Measurements from ENCODE around the gene PSMB1.

PSMB1 gene
- total RNA-seq: 74.9 to 126 (median 107) reads per million in 17 experiments

- DNase-seq: peak; percentile 95 to 98 (median 97)
These were observed at the start of gene PSMB1 for GRCh38 chr6:170552765-170553533. Gene PSMB1 (minus strand): TSS chr6:170553307. CDS start chr6:170553242, 65 bp downstream.

DNA sequence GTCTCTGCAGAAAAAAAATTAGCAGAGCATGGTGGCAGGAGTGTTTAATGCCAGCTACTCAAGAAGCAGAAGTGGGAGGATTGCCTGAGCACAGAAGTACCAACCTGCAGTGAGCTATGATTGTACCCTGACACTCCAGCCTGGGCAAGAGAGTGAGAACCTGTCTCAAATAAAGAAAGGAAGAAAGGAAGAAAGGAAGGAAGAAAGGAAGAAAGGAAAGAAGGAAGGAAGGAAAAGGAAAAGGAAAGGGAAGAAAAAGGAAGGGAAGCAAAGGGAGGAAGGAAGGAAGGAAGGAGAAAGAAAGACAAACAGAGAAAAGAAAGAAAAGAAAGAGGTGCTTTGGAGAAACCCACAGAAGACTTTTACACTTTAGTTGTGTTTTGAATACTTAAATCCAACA, 44.2 kb upstream of the PSMB1 start:
- no peak for DNase-seq

GRCh38 chr6:170596426-170596825, 43.3 kb upstream of the PSMB1 start:
- DNase-seq: no peak

DNA sequence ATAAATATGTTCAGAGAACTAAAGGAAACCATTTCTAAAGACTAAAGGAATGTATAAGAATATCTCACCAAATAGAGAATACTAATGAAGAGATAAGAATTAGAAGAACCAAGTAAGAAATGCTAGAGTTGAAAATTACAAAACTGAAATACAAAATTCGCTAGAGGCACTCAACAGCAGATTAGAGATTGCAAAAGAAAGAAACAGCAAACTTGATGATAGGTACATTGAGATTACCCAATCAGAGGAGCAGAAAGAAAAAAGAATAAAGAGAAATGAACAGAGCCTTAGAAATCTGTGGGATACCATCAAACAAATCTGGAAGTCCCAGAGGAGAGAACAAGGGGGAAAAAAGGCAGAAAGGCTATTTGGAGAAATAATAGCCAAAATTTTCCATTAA, 37.6 kb upstream of the PSMB1 start:
- no peak for DNase-seq

GRCh38 chr6:170584954-170585498, 31.9 kb upstream of the PSMB1 start:
- peak in 1 of 4 experiments; percentile 2 for DNase-seq

DNA sequence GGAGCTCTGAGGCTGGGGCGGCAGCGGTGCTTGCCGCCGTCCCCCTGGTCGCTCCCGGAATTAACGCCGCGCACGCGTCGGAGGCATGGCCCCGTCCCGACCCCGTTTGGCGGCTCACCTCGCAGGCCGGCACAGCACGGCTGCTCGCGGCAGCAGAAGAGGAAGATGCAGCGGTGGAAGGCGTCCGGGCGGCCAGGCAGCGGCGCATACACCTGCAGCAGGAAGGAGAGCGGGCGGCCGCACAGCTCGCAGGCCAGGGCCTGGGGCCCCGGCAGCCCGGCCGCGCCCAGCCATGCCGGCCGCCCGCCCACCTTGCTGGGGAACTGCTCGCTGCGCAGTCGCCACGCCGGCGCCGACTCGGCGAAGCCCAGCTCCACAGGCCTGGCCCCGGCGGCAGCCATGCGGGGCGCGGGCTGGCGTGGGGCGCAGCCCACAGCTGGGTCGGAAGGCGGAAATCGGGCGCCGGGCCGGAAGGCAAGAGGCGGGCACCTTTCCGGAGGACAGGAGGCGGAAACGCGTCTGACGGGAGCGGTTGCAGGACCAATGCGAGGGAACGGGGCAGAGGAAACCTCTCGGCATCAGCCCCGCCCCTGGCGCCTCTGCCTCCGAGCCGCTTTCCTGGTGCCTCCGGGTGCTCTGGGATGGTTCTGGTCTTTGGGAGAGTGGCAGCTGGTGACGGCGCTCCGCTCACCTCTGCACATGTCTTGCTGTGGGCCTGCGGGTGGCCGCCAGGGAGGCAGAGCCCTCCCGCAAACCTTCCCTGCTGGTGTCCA, 31.3 kb upstream of the PSMB1 start, which contains the start of gene PDCD2:
Gene PDCD2, minus strand, starts transcription at position 457 of the 773 bp plus-strand sequence. Its CDS starts 56 bp downstream, at position 401.
- DNase-seq: peak; percentile 93 to 97 (median 97)

DNA sequence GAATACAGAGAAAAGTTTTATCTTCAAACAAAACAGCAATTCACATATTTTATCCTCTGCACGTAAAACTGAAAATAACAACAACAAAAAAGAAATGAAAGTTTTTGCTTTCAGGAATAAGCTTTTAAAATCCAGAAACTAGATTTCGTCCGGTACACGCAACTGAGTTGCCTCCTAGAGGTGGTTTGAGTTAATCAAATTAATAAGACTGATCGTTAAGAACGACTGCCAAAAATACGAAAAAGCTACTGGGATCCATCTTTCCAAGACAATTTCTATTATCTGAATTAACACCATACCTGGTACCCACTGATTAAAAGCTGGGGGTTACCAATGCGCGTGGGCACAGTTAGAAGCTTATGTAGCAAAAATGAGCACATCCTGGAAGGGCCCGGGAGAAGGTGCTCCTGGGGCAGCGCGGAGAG, 30.7 kb upstream of the PSMB1 start:
- DNase-seq: no peak

DNA sequence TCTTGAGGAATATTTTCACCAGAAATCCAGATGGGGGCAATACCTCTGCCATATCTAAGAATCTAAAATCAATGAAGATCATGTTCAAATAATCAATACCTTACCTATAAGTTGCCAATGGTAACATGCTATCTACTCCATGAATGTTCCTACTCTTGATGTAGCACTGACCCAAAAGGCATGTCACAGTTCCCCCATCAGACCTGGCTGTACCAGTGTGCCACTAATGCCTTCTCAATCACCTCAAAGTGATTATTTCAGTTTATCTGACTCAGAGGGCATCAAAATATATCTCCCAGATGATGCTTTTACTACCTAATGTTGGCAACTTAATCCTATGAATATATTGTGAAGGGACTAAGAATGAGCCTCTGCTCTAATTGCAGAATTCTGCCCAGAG, 25.8 kb upstream of the PSMB1 start:
- DNase-seq: no peak

- no peak for DNase-seq
These were observed 22.1 kb upstream of the PSMB1 start for GRCh38 chr6:170575250-170575649.

DNA sequence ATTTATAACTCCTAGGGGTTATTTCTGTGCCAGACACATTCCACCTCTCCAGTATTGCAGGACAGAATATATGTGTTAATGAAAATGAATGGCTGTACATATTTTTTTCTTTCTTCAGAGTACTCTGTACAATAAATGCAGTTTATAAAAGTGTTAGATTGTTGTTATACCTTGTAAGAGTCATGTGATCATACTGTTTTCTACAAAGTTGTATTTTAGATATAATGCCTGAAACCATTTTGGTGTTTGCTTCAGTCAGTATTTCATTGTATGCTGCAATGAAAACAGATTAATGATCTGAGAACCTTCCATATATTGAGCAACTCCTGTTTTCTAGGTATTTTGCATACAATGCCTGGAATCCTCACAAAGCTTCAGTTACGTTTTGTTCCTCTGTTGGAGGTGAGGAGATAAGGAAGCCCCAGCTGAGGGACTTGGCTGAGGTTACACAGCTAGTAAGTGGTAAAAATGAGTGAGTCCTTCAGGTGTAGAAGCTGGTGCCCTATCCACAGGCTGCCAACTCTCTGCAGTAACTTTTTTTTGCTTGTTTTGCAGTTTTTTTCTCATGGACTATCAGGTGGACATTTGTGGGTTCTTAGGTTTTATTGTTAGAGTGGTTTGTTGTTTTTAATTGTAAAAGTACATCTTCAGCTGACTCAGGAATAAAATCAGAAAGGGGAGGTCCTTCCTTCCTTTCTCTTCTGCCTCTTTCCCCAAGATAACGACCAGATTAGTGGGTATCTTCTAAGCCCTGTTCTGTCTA, 19.8 kb upstream of the PSMB1 start:
- DNase-seq: no peak

GRCh38 chr6:170564936-170565530, 11.9 kb upstream of the PSMB1 start:
- DNase-seq: no peak

DNA sequence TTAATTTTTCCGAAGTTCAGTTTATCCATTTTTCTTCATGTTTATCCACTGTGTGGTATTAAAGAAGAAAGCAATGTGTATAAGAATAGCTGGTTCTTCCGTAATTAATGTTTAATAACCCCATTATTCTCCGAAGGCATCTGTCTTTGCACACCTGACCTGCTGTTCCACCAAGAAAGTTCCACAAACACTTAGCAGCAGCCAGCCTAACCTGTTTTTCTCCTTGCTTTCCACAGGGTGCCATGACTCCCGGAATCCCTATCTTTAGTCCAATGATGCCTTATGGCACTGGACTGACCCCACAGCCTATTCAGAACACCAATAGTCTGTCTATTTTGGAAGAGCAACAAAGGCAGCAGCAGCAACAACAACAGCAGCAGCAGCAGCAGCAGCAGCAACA, 8.4 kb upstream of the PSMB1 start:
- DNase-seq: no peak

DNA sequence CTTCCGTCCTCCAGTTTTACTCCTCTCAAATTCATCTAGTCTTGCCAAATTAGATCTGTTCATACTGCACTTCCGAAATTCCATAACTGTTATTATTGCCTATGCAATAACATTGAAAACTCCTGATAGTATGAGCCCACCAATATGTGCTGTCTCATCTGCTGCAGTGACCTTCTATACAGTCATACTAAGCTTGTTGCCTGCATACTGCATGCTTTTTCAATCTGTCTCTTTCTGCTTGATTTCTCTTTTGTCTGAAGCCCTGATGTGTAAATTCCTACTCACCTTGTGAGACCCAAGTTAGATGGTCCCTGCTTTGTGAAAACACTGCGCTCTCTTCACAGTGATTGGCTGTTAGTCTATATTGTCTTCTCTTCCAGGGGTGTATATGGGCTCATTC, 2.2 kb upstream of the PSMB1 start:
- no peak for DNase-seq

DNA sequence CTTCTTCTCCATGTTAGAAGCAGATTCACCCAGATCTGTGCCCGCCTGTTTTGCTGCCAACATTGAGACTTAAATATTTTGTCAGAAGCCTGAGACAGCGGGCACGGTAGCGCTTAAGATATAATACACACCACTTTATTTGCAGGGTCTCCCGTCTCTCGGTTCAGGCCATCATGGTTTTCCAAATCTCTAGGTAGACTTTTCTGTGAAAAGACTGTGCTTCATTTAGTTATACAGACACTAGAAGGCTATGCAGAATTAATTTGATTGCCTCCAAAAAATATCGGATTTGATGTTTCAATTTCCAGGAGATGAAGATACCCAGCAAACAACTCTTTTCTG, 1.7 kb upstream of the PSMB1 start:
- DNase-seq: no peak

DNA sequence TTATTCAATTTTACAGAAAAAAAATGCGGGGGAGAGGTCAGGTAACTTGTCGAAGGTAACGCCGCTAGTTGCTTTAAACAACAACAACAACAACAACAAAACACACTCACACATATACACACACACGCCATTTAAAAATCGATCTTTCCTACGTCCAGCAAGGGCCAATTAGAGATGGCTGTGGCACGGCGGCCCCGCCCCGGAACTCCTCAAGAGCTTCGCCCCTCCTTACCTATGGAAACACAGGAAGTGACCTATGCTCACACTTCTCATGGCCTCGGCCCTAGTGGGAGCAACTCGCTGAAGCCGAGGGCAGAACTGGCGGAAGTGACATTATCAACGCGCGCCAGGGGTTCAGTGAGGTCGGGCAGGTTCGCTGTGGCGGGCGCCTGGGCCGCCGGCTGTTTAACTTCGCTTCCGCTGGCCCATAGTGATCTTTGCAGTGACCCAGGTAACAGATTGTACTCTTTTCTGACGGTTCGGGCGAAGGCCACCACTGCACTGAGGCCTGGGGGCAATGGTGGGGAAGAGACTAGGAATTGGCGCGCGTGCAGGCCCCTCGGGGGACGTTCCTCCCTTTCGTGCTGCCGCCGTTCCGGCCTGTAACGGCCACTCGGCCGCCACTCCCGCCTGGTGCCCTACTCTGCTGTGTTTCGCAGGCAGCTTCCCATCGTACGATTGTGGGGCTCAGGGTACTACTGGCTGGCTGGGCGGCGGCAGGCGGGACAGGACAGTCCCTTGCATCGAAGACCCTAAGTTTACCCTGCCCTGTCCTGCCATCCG, 1.1 kb upstream of the PSMB1 start, which contains the start of gene TBP:
Gene TBP, plus strand, starts transcription at position 357 of the 783 bp plus-strand sequence. CDS start 2,661 bp downstream, outside the sequence.
- peak; percentile 98 to 100 (median 98) for DNase-seq

GRCh38 chr6:170553534-170554012, 466 bp upstream of the PSMB1 start:
- peak; percentile 52 to 65 (median 62) for DNase-seq

DNA sequence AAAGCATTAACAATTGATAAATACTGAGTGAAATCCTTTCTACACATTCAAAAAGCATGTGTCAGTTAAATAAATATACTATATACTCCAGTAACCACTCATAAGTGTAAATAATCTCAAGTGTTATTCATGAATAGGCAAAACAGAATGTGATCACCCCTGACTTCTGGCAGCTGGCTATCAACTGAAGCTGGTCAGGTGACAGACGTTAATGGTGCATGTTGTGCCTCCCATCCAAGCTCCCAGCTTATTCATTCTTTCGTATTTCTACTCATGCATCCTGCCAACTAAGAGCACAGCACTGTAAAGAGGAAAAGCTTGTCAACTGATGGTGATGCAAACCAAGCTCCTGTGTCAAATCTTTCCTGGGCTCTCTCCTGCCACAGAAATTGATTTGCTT, 7.7 kb downstream of the PSMB1 start:
- no peak for DNase-seq

DNA sequence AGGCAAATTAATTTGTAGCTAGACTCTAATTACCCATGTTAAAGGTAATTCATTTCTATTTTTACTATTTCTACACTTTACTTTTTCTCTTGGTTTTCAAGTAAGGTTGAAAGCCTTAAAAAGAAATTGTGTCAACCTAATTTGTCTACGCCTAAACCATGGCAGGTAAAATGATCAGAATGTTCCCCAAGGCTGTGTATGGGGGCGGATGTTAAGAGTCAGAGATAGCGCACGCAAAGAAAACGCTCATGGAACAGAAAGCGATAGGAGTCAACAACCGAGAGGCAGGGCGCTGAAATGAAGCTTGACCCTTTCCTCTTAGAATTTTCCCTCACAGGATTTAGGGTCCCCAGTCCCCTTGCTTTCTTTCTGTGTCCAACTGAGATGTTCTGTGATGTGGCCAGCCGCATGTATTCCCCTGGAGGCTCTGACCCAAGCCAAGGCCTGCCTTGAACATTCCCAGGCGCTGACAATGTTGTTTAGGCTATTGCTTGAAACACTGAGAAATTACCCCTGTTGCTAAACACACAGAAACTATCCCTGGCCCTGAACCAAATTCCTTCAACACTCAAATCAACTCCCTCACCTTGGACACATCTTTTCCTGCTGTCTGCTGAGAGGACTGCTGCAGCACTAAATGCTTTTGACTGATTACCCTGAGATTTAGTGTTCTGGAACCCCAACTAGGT, 10.9 kb downstream of the PSMB1 start:
- no peak for DNase-seq

DNA sequence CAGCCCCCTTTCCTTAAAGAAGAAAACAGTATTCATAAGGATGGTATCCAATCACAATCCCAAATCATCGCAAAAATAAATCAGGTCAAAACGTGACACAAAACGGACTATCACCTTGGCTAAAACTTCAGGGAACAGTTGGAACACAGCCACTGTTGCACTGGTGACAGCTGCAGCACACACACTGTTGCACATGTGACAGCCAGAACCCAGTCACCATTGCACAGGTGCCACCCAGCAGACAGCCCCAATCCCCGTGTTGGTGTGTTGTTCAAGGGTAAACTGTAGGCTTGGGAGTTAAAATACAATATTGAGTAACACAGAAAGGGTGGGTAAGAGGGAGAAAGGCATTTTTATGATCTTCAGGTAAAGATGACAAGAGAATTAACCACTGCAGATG, 15.8 kb downstream of the PSMB1 start:
- no peak for DNase-seq

DNA sequence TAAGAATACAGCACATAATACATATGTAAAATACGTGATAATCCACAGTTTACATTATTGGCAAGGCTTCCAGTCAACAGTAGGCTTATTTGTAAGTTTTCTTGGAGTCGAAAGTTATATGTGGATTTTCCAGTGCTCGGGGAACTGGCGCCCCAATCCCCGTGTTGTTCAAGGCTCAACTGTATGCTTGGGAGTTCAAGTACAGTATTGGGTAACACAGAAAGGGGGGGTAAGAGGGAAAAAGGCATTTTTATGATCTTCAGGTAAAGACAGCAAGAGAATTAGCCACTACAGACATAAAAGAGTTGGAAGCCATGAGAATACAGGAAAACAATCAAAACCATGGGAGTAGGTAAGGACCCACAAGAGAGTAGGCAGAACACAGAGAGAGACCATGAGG, 16.4 kb downstream of the PSMB1 start:
- DNase-seq: no peak

DNA sequence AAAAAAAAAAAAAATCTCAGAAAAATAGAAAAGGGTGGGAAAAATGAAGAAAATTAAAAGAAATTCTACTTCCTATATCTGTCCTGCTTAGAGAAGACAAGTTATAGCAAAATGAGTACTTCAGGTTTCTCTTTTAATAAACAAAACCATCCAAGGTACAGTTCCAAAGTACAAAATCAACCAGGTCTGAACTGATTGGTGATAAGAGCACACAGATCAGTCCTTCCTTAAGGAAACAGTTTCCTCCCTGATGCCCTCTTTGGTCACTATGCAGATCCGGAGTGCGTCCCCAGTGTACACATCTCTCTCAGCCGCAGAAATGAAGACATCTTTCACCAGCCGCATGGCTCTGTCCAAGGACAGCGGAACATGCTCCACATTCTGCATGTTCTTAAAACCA, 18.1 kb downstream of the PSMB1 start:
- DNase-seq: no peak

Data from suppressor macrophage (primary cell).